UCSD-AML1 (cell line): ENCODE results near the gene LDLRAD3.

Experiments
- DNase-seq: peaks from one replicate; lab custom pipeline; 2025; ENCODE audit not compliant: unreplicated experiment; lab: John Stamatoyannopoulos, UW

Gene LDLRAD3

GRCh38 chr11:35927104-35927503, 16.8 kb upstream of the LDLRAD3 start:
- no peak for DNase-seq

- DNase-seq: no peak
Observed at GRCh38 chr11:35927682-35928081, 16.2 kb upstream of the LDLRAD3 start.

- no peak for DNase-seq
Observed at GRCh38 chr11:35928688-35929395, 15.0 kb upstream of the LDLRAD3 start.

GRCh38 chr11:35930466-35930865, 13.4 kb upstream of the LDLRAD3 start:
- no peak for DNase-seq

GRCh38 chr11:35932121-35932520, 11.7 kb upstream of the LDLRAD3 start:
- DNase-seq: no peak

GRCh38 chr11:35932681-35933319, 11.1 kb upstream of the LDLRAD3 start:
- DNase-seq: no peak

- DNase-seq: no peak
Observed at GRCh38 chr11:35933320-35933871, 10.5 kb upstream of the LDLRAD3 start.

- DNase-seq: no peak
Observed at GRCh38 chr11:35934271-35934670, 9.6 kb upstream of the LDLRAD3 start.

- DNase-seq: no peak
Observed at GRCh38 chr11:35934981-35935380, 8.9 kb upstream of the LDLRAD3 start.

GRCh38 chr11:35935390-35935789, 8.5 kb upstream of the LDLRAD3 start:
- DNase-seq: no peak

- no peak for DNase-seq
Observed at GRCh38 chr11:35937111-35937510, 6.8 kb upstream of the LDLRAD3 start.

GRCh38 chr11:35937700-35938099, 6.2 kb upstream of the LDLRAD3 start:
- no peak for DNase-seq

GRCh38 chr11:35938231-35938630, 5.6 kb upstream of the LDLRAD3 start:
- DNase-seq: no peak

GRCh38 chr11:35943309-35943708, 553 bp upstream of the LDLRAD3 start:
- no peak for DNase-seq

GRCh38 chr11:35944503-35945136, 758 bp downstream of the LDLRAD3 start:
- DNase-seq: no peak

GRCh38 chr11:35945137-35945518, 1.3 kb downstream of the LDLRAD3 start:
- DNase-seq: no peak

GRCh38 chr11:35946766-35947165, 2.9 kb downstream of the LDLRAD3 start:
- no peak for DNase-seq

GRCh38 chr11:35947437-35947836, 3.6 kb downstream of the LDLRAD3 start:
- DNase-seq: no peak

GRCh38 chr11:35949242-35949641, 5.4 kb downstream of the LDLRAD3 start:
- no peak for DNase-seq

GRCh38 chr11:35950082-35950481, 6.2 kb downstream of the LDLRAD3 start:
- DNase-seq: no peak

GRCh38 chr11:35951680-35952079, 7.8 kb downstream of the LDLRAD3 start:
- no peak for DNase-seq
